Testis (tissue), 2 donors: ENCODE results near the gene OR2T34.
"Not testable (repeated sequence)": the region's sequence is repeated elsewhere in the genome, so short reads cannot be mapped to it uniquely, and the experiment has no call there.

Experiments
- CTCF ChIP-seq, 3 experiments: fragments of 450-650 bp in 2 of 3; fragments of 200-600 bp in 1 of 3; sonication (generic) in 1 of 3; IDR thresholded peaks; one replicate each; pipeline ENCODE4 v1.5.1; 2016 to 2019; ENCODE audit warnings: antibody characterized with exemption in 3 of 3, mild to moderate bottlenecking in 2 of 3, moderate library complexity in 1 of 3
- POLR2A ChIP-seq: fragments of 450-650 bp; IDR thresholded peaks from one replicate; pipeline ENCODE4 v1.6.1; 2017; ENCODE audit warnings: antibody characterized with exemption, mild to moderate bottlenecking, moderate library complexity

GRCh38 chr1:248562672-248563071 lies 11.9 kb downstream of the OR2T34 start, which contains the start of gene OR2T29:
- TF ChIP-seq POLR2A; CTCF (IDR thresholded peaks at IDR 0.05): not testable (repeated sequence)
